OCI-LY1 (cell line): ENCODE results near the gene RANBP3L.
"Not testable (repeated sequence)": the region's sequence is repeated elsewhere in the genome, so short reads cannot be mapped to it uniquely, and the experiment has no call there.

Experiments used
- EZH2 ChIP-seq: fragments of 200-600 bp; sonication (generic), shearing (Covaris generic); IDR thresholded peaks from 2 replicates; pipeline ENCODE4 v1.8.0; 2017; ENCODE audit warnings: borderline replicate concordance, mixed run types, mild to moderate bottlenecking, antibody characterized with exemption, low read length, moderate library complexity, mixed read lengths
- TF ChIP-seq, protein P1 (sequence below): fragments of 200-600 bp; sonication (generic), shearing (Covaris generic); IDR thresholded peaks from 2 replicates; pipeline ENCODE4 v1.5.1; 2017; ENCODE audit warnings: mild to moderate bottlenecking, antibody characterized with exemption, low read length, moderate library complexity, mixed read lengths

DNA sequence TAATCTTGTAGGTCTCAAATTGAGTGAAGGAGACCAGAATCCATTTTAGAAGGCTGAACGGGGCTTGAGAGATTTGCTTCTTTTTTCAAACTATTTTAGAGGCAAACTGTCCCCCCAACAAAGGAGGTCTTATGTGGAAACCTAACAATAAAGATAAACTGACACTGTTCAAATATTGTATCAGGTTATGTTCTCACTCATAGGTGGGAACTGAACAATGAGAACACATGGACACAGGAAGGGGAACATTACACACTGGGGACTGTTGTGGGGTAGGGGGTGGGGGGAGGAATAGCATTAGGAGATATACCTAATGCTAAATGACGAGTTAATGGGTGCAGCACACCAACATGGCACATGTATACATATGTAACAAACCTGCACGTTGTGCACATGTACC, 102.9 kb downstream of the RANBP3L start:
- TF ChIP-seq, protein P1, sequence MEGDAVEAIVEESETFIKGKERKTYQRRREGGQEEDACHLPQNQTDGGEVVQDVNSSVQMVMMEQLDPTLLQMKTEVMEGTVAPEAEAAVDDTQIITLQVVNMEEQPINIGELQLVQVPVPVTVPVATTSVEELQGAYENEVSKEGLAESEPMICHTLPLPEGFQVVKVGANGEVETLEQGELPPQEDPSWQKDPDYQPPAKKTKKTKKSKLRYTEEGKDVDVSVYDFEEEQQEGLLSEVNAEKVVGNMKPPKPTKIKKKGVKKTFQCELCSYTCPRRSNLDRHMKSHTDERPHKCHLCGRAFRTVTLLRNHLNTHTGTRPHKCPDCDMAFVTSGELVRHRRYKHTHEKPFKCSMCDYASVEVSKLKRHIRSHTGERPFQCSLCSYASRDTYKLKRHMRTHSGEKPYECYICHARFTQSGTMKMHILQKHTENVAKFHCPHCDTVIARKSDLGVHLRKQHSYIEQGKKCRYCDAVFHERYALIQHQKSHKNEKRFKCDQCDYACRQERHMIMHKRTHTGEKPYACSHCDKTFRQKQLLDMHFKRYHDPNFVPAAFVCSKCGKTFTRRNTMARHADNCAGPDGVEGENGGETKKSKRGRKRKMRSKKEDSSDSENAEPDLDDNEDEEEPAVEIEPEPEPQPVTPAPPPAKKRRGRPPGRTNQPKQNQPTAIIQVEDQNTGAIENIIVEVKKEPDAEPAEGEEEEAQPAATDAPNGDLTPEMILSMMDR = not testable (repeated sequence)
- TF ChIP-seq EZH2 = not testable (repeated sequence)
